Left ventricle myocardium inferior (tissue), 1 donor: ENCODE results near the gene PRR35. TPM values are rescaled to one million over a fixed set of nuclear protein-coding genes. Genes with fewer than 3 reads are reported as not detected.

Source experiments
- DNase-seq: peaks from one replicate; pipeline ENCODE4 v3.0.0-alpha.2; 2020
- H3K27ac ChIP-seq: fragments of 200-600 bp; replicated peaks from 2 replicates; pipeline ENCODE4 v1.8.0; 2021
- H3K27me3 ChIP-seq: fragments of 200-600 bp; 2 replicates; pipeline ENCODE4 v1.8.0; 2021; ENCODE audit warnings: low read depth
- H3K36me3 ChIP-seq: fragments of 200-600 bp; 2 replicates; pipeline ENCODE4 v1.8.0; 2021
- H3K4me1 ChIP-seq: fragments of 200-600 bp; 2 replicates; pipeline ENCODE4 v1.8.0; 2021
- H3K4me3 ChIP-seq: fragments of 200-600 bp; 2 replicates; pipeline ENCODE4 v1.8.0; 2021; ENCODE audit warnings: mild to moderate bottlenecking, moderate library complexity
- H3K9me3 ChIP-seq: fragments of 200-600 bp; replicated peaks from 2 replicates; pipeline ENCODE4 v1.8.0; 2021
- intact Hi-C: fragments of 100-400 bp; cut with micrococcal nuclease; formaldehyde crosslinking; loops from one replicate; pipeline ENCODE4 v1.11.0; 2022
- total RNA-seq: library from RNA; stranded (reverse); fragmentation: NEBNext Ultra II Directional; extraction: Animal tissue kit (Norgen Biotek cat#: 25700); gene quantifications from one replicate; pipeline ENCODE4 v1.2.1, GENCODE V29; 2021
- TF ChIP-seq, protein P1 (sequence below): fragments of 200-600 bp; IDR thresholded peaks from 2 replicates; pipeline ENCODE4 v1.8.0; 2021; ENCODE audit warnings: antibody characterized with exemption, mild to moderate bottlenecking, borderline replicate concordance
- donor health status: DM: no; HTN: yes; CAD: no; lungs with severe emphysema.

The PRR35 gene
- total RNA-seq, 1 donor from 2014 or later, result not detected

DNA sequence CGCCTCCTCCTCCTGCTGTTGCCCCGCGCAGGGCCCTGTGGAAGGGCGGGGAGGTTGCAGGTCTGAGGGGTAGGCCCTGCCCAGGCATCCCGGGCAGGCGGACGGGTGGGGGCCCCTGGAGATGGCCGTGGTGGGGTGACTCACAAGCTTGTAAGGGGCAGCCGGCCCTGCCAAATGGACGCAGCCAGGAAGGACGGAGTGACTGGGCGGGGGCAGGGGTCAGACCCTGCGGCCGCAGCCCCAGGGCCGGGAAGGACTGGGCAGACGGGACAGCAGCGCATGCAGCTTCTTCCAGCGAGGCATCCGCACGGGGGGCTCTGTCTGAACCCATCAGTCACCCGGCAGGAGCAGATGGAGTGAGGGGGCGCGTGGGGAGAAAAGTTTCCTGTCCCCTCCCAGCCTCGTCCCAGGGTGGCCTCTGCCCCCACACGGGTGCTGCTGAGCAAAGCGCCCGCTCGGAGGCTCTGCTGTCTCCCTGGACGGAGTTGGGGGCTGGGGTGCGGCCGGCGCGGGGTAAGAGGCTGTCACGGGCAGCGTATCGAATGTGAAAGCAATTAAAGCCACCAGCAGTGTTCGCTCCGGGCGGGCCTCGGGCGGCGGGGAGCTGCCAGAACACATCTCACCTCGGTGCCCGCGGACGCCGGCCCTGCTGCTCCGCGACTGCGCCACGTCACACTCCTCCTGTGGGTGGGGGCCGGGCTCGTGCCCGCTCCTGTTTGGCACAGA lies 5.4 kb upstream of the PRR35 start:
- Histone ChIP-seq H3K4me3 (no peak overlapping the region), H3K9me3 (no peaks in the 10 kb centered on the region), H3K4me1 (peaks cover 12% of the 10 kb centered on the region), H3K27ac (no peak overlapping the region), H3K27me3 (peaks cover 23% of the 10 kb centered on the region), H3K36me3 (peaks cover 30% of the 10 kb centered on the region)
- TF ChIP-seq, protein P1, sequence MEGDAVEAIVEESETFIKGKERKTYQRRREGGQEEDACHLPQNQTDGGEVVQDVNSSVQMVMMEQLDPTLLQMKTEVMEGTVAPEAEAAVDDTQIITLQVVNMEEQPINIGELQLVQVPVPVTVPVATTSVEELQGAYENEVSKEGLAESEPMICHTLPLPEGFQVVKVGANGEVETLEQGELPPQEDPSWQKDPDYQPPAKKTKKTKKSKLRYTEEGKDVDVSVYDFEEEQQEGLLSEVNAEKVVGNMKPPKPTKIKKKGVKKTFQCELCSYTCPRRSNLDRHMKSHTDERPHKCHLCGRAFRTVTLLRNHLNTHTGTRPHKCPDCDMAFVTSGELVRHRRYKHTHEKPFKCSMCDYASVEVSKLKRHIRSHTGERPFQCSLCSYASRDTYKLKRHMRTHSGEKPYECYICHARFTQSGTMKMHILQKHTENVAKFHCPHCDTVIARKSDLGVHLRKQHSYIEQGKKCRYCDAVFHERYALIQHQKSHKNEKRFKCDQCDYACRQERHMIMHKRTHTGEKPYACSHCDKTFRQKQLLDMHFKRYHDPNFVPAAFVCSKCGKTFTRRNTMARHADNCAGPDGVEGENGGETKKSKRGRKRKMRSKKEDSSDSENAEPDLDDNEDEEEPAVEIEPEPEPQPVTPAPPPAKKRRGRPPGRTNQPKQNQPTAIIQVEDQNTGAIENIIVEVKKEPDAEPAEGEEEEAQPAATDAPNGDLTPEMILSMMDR, result no peak
- intact Hi-C loops, result no loop called here
- no peak for DNase-seq

DNA sequence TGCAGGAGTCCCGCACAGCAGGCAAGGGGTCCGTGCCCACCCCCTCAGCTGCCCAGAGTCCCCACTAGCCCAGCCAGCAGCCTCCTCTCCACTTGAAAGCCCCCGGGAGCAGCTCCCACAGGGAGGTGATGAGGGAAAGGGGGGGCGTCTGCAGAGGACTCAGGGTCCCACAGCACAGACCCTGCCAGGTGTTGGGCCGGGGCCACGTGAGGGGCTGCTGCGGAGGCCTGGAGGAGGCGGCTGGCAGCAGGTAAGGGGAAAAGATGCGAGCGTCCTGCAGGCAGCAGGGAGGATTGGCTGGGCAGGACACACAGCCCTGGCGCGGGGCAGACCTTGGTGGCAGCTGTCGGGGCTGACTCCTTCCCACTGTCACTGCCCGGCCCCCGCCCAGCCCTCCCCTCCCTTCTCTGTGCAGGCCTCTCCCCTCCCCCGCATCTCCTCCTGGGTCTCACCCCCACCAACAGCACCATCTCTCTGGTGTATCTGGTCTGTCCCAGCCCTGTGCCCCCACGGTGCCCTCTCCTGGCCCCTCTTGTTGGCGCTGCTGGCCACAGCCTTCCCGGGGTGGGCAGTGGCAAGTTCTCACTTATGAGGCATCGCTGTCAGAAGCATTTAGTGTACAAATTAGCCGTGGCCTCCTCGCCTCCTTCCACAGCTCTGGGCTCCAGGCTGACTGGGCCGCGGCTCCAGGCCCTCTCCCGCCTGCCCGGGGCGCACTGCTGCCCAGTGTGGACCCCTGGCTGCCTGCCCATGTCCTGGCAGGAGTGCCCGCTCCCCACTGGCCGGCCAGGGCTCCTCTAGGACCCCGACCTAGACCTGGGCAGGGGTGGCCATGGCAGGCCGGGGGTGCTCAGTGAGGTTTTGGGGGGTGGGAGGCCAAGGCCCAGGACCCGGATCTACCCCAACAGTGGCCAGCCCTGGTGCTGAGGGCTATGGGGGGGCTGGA lies 4.4 kb upstream of the PRR35 start:
- Histone ChIP-seq H3K4me1 (peaks cover 13% of the 10 kb centered on the region), H3K36me3 (peaks cover 24% of the 10 kb centered on the region), H3K9me3 (no peaks in the 10 kb centered on the region), H3K4me3 (no peak overlapping the region), H3K27me3 (peaks cover 33% of the 10 kb centered on the region), H3K27ac (no peak overlapping the region)
- intact Hi-C loops, result no loop called here
- DNase-seq, result no peak
- TF ChIP-seq, protein P1, result no peak

DNA sequence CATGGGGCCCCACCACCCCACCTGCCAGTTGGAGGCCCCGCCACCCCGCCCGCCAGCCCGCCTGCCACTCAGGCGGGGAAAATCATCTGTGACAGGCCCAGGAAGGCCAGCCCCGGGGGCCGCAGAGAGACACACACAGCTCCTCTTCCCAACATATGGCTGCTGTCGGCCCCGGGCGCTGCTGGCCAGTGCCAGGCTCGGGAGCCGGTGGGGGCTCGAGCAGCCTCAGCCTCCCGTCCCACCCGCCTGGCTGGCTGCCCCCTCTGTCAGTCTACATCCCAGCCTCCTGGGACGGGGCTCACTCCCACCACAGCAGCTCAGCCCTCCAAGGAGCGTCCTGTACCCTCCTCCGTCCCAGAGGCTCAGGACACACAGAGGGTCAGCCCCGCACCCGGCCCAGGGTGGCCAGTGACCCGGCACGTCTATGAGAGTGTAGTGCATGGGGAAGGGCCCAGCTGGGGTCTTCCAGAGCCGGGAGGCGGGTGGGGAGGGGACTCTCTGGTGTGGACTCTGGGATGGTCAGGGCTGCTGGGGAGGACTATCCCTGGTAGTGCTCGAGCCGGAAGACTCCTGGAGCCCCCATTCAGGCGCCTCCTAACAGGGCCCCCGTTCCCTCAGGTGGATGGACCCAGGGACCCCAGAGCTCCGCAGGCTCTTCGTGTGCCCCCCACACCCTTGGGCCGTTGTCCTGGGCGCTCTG lies 3.6 kb upstream of the PRR35 start:
- TF ChIP-seq, protein P1, result no peak
- H3K9me3 ChIP-seq, result no peaks in the 10 kb centered on the region
- intact Hi-C loops, result no loop called here

DNA sequence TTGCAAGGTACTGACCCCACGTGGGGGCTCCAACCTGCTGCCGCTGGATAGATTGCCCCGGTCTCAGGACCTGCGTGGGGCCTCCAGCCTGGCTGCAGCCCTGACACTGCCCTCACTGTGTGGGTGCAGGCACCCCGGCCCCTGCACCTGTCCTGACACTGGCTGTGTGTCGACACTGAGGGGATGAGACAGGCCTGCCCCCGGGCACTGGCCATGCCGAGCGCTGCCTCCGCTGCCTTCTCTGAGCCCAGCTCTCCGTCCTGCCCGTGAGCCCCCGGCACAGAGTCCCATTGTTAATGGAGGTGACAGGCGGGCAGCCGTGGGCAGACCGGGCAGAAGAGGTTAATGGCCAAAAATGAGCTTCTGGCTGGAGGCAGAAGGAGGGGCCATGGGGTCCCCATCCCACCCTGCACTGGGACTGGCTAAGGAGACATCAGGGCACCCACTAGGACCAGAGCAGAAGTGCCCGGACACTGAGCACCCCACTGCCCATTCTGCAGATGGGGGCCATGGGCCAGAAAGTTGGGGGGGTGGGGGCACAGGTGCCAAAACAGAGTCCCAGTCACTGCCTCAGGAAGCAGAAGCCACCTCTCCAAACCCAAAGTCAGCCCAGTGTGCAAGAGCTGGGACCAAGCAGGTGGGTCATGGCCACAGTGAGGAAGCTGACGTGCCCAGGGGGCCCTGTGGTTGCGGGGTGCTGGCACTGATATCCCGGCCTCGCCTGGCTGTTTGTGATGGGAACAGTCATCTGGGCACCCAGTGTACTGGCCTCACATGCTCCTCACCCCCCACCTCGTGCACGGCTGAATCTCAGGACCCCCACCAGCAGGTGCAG lies 2.5 kb upstream of the PRR35 start:
- Histone ChIP-seq H3K9me3 (no peaks in the 10 kb centered on the region), H3K4me3 (no peak overlapping the region), H3K27ac (no peak overlapping the region), H3K4me1 (peaks cover 13% of the 10 kb centered on the region), H3K27me3 (peaks cover 52% of the 10 kb centered on the region), H3K36me3 (peaks cover 8% of the 10 kb centered on the region)
- TF ChIP-seq, protein P1, result no peak
- no peak for DNase-seq
- intact Hi-C loops, result no loop called here

More for the DNA sequence above, 3.6 kb upstream of the PRR35 start:
- H3K27me3 ChIP-seq, result peaks cover 42% of the 10 kb centered on the region
- peaks cover 13% of the 10 kb centered on the region for H3K4me1 ChIP-seq
- no peak overlapping the region for H3K27ac ChIP-seq
- DNase-seq, result no peak
- no peak overlapping the region for H3K4me3 ChIP-seq
- H3K36me3 ChIP-seq, result peaks cover 18% of the 10 kb centered on the region
